Erythroblast (primary cell): ENCODE data around the gene DYRK4.

ENCODE experiments used
- DNase-seq, 2 experiments: peaks; one replicate each; lab custom pipeline; 2025; lab: John Stamatoyannopoulos, UW
- GATA1 ChIP-seq: IDR thresholded peaks from 2 replicates; pipeline ENCODE4 v1.6.1; 2011; ENCODE audit warnings: low read depth, mild to moderate bottlenecking, control low read depth, low read length, moderate library complexity
- POLR2A ChIP-seq: IDR thresholded peaks from 2 replicates; pipeline ENCODE4 v1.6.1; 2011; ENCODE audit warnings: mild to moderate bottlenecking, low read length

The DYRK4 gene

GRCh38 chr12:4545195-4545594 is 16.8 kb upstream of the DYRK4 start:
- TF ChIP-seq POLR2A (no peak), GATA1 (no peak)
- no peak for DNase-seq

- TF ChIP-seq GATA1 (no peak), POLR2A (no peak)
- DNase-seq, result no peak
These were observed 9.8 kb upstream of the DYRK4 start for GRCh38 chr12:4552191-4552590.

GRCh38 chr12:4553943-4554342 is 8.1 kb upstream of the DYRK4 start:
- TF ChIP-seq GATA1 (no peak), POLR2A (no peak)
- no peak for DNase-seq

GRCh38 chr12:4555804-4556203 is 6.2 kb upstream of the DYRK4 start:
- TF ChIP-seq POLR2A (no peak), GATA1 (no peak)
- no peak for DNase-seq

GRCh38 chr12:4556735-4557530 is 5.1 kb upstream of the DYRK4 start:
- no peak for DNase-seq
- no peak for TF ChIP-seq POLR2A
- TF ChIP-seq GATA1, result no peak

GRCh38 chr12:4557586-4557985 is 4.4 kb upstream of the DYRK4 start:
- TF ChIP-seq GATA1, result no peak
- no peak for TF ChIP-seq POLR2A
- no peak for DNase-seq

GRCh38 chr12:4558171-4558570 is 3.8 kb upstream of the DYRK4 start:
- no peak for DNase-seq
- no peak for TF ChIP-seq POLR2A
- TF ChIP-seq GATA1, result no peak

GRCh38 chr12:4563336-4563735 is 1.3 kb downstream of the DYRK4 start:
- TF ChIP-seq GATA1, result no peak
- no peak for TF ChIP-seq POLR2A
- no peak for DNase-seq

GRCh38 chr12:4564818-4565217 is 2.8 kb downstream of the DYRK4 start:
- TF ChIP-seq GATA1, result no peak
- TF ChIP-seq POLR2A, result no peak
- DNase-seq, result no peak

GRCh38 chr12:4566474-4566873 is 4.5 kb downstream of the DYRK4 start:
- TF ChIP-seq POLR2A (no peak), GATA1 (no peak)
- no peak for DNase-seq

- TF ChIP-seq POLR2A (no peak), GATA1 (no peak)
- DNase-seq, result no peak
These were observed 5.3 kb downstream of the DYRK4 start for GRCh38 chr12:4567073-4567881.

GRCh38 chr12:4569261-4569660 is 7.3 kb downstream of the DYRK4 start:
- TF ChIP-seq POLR2A (no peak), GATA1 (no peak)
- DNase-seq, result peak in 1 of 2 experiments; percentile 13

GRCh38 chr12:4572680-4573079 is 10.7 kb downstream of the DYRK4 start:
- TF ChIP-seq POLR2A (no peak), GATA1 (no peak)
- DNase-seq, result peak in 1 of 2 experiments; percentile 35
